Gastroesophageal sphincter (tissue), 4 donors: ENCODE measurements around the gene KCNH2. TPM values are rescaled to one million over a fixed set of nuclear protein-coding genes. Genes with fewer than 3 reads are reported as not detected.
A peak's percentile ranks its signal among the peaks of the same experiment; 100 is the strongest.

Experiments used
- ATAC-seq: fragments of 150-250 bp; one replicate; pipeline ENCODE4 v1.9.1; 2016; ENCODE audit warnings: mild to moderate bottlenecking, moderate library complexity
- H3K27ac ChIP-seq, 4 donors: fragments of 200-600 bp; sonication (generic) in 3 of 4; 1 replicate in 3 of 4; 2 replicates in 1 of 4; pipeline ENCODE4 v1.5.1; 2016 to 2019
- H3K27me3 ChIP-seq: fragments of 200-600 bp; sonication (generic); one replicate; pipeline ENCODE4 v1.5.1; 2019
- H3K36me3 ChIP-seq, 2 donors: fragments of 200-600 bp; sonication (generic); one replicate each; pipeline ENCODE4 v1.5.1; 2019; ENCODE audit warnings: control low read depth in 1 of 2
- H3K4me1 ChIP-seq, 3 donors: fragments of 200-600 bp; sonication (generic); 1 replicate in 2 of 3; 2 replicates in 1 of 3; pipeline ENCODE4 v1.5.1; 2016 to 2019; ENCODE audit warnings: control low read depth in 2 of 3
- H3K4me3 ChIP-seq, 2 donors: fragments of 200-600 bp; sonication (generic); one replicate each; pipeline ENCODE4 v1.5.1; 2019; ENCODE audit warnings: mild to moderate bottlenecking in 1 of 2, moderate library complexity in 1 of 2
- H3K9me3 ChIP-seq, 3 donors: fragments of 200-600 bp; sonication (generic); one replicate each; pipeline ENCODE4 v1.5.1; 2017 to 2019; ENCODE audit warnings: control low read depth in 2 of 3
- CTCF ChIP-seq, 4 experiments: fragments of 200-600 bp in 2 of 4; fragments of 450-650 bp in 2 of 4; sonication (generic) in 1 of 4; IDR thresholded peaks; one replicate each; pipeline ENCODE4 v1.5.1; 2017 to 2019; ENCODE audit warnings: antibody characterized with exemption in 4 of 4, mild to moderate bottlenecking in 2 of 4, moderate library complexity in 2 of 4
- EP300 ChIP-seq: sonication (generic); formaldehyde crosslinking; IDR thresholded peaks from one replicate; pipeline ENCODE4 v1.6.1; 2017; ENCODE audit warnings: antibody characterized with exemption, mild to moderate bottlenecking
- POLR2A ChIP-seq, 2 donors: fragments of 450-650 bp; IDR thresholded peaks; one replicate each; pipeline ENCODE4 v1.6.1; 2017; ENCODE audit warnings: antibody characterized with exemption in 2 of 2, mild to moderate bottlenecking in 2 of 2, moderate library complexity in 1 of 2
- POLR2AphosphoS5 ChIP-seq: sonication (generic); formaldehyde crosslinking; IDR thresholded peaks from one replicate; pipeline ENCODE4 v1.6.1; 2017; ENCODE audit warnings: antibody characterized with exemption
- WGBS, 2 donors: methylation state at CpG; one replicate each; pipeline ENCODE4 v1.1.5; 2018; ENCODE audit warnings: low coverage in 1 of 2; 5-methylcytosine and 5-hydroxymethylcytosine counted together
- total RNA-seq, 4 donors: library from RNA; depleted of rRNA; stranded (reverse); fragments of >200 nt; gene quantifications; one replicate each; pipeline ENCODE4 v1.1.0, GENCODE V29; 2016

The KCNH2 gene
- total RNA-seq, 4 donors from 2014 or later, result 26.6 to 63.8 (median 36.3) TPM

DNA sequence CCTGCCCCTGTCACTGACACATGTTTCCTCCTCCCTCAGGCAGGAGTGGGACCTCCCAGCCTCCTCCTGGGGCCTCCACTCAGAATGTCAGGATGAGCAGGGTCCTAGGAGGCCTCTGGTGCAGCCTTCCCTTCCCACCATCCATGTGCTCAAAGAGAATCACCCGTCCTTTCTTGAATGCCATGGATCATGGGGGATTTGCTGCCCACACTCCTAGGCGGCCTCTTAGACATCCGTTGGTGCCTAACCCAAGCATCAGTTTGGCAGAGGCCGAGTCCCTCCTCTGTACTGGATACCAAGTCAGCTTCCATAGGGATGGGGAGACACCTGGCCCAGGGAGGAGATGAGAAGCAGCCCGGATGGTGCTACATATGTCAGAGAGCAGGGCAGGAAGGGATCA lies 19.7 kb upstream of the KCNH2 start:
- H3K27ac ChIP-seq, result no peak overlapping the region
- H3K36me3 ChIP-seq, result peaks cover 0 to 11% of the 10 kb centered on the region in 2 donors
- H3K27me3 ChIP-seq, result peaks cover 19% of the 10 kb centered on the region
- no peaks in the 10 kb centered on the region for H3K9me3 ChIP-seq
- no peak for ATAC-seq
- 67% methylated on average over 1 of the region's 5 CpGs; no CpG with 5 or more reads in 1 of the 2 donors for WGBS, 2 donors
- no peak overlapping the region for H3K4me3 ChIP-seq
- H3K4me1 ChIP-seq, result peaks cover 0 to 13% (median 0%) of the 10 kb centered on the region in 3 donors
- TF ChIP-seq POLR2AphosphoS5, result no peak
- no peak for TF ChIP-seq POLR2A (IDR thresholded peaks at IDR 0.05)
- no peak for TF ChIP-seq EP300
- TF ChIP-seq CTCF (IDR thresholded peaks at IDR 0.05), result no peak

GRCh38 chr7:150997075-150997511 lies 19.0 kb upstream of the KCNH2 start:
- H3K9me3 ChIP-seq, result no peaks in the 10 kb centered on the region
- peaks cover 0 to 13% (median 0%) of the 10 kb centered on the region in 3 donors for H3K4me1 ChIP-seq
- ATAC-seq, result no peak
- 79% methylated on average over 4 of the region's 8 CpGs; no CpG with 5 or more reads in 1 of the 2 donors for WGBS, 2 donors
- H3K36me3 ChIP-seq, result peaks cover 0 to 11% of the 10 kb centered on the region in 2 donors
- TF ChIP-seq CTCF (IDR thresholded peaks at IDR 0.05) (no peak), EP300 (no peak), POLR2A (IDR thresholded peaks at IDR 0.05) (no peak), POLR2AphosphoS5 (no peak)
- H3K27me3 ChIP-seq, result peaks cover 19% of the 10 kb centered on the region
- H3K4me3 ChIP-seq, result no peak overlapping the region
- no peak overlapping the region for H3K27ac ChIP-seq

- TF ChIP-seq EP300 (no peak), CTCF (IDR thresholded peaks at IDR 0.05) (no peak)
- no peak overlapping the region for H3K27ac ChIP-seq
- ATAC-seq, result no peak
- no peaks in the 10 kb centered on the region for H3K9me3 ChIP-seq
- H3K36me3 ChIP-seq, result peaks cover 0 to 11% of the 10 kb centered on the region in 2 donors
- 14% methylated on average over 2 of the region's 31 CpGs; no CpG with 5 or more reads in 1 of the 2 donors for WGBS, 2 donors
- H3K4me1 ChIP-seq, result peaks cover 0 to 13% (median 0%) of the 10 kb centered on the region in 3 donors
- peak overlapping the region in 1 of 2 donors; percentile 8 for H3K4me3 ChIP-seq
- peaks cover 14% of the 10 kb centered on the region for H3K27me3 ChIP-seq
Measured at GRCh38 chr7:150996376-150997074, 18.4 kb upstream of the KCNH2 start.

- H3K4me3 ChIP-seq, result peak overlapping the region in 1 of 2 donors; percentile 40
- peaks cover 0 to 12% (median 0%) of the 10 kb centered on the region in 3 donors for H3K9me3 ChIP-seq
- no peak overlapping the region for H3K27ac ChIP-seq
- H3K27me3 ChIP-seq, result peaks cover 14% of the 10 kb centered on the region
- peaks cover 0 to 13% (median 0%) of the 10 kb centered on the region in 3 donors for H3K4me1 ChIP-seq
- no peak for ATAC-seq
- TF ChIP-seq POLR2A (IDR thresholded peaks at IDR 0.05) (no peak), POLR2AphosphoS5 (no peak), CTCF (IDR thresholded peaks at IDR 0.05) (no peak), EP300 (no peak)
- H3K36me3 ChIP-seq, result peaks cover 0 to 11% of the 10 kb centered on the region in 2 donors
- WGBS, 2 donors, result 60% methylated on average over 1 of the region's 19 CpGs; no CpG with 5 or more reads in 1 of the 2 donors
Measured at GRCh38 chr7:150994838-150995510, 16.9 kb upstream of the KCNH2 start.
